Measurements from ENCODE around the gene SNAI3. TPM values are rescaled to one million over a fixed set of nuclear protein-coding genes. Genes with fewer than 3 reads are reported as not detected.

The SNAI3 gene
- total and polyA plus RNA-seq, 4 donors: 1.1 to 3.8 (median 2.9) TPM

GRCh38 chr16:88632587-88632930, 53.7 kb downstream of the SNAI3 start:
- H3K27ac ChIP-seq (ENCODE audit: low read depth in 1 of 2, low read length in 1 of 2): no peak overlapping the region

GRCh38 chr16:88631920-88632586, 54.3 kb downstream of the SNAI3 start:
- TF ChIP-seq CTCF (IDR thresholded peaks at IDR 0.05; ENCODE audit: control extremely low read depth, extremely low read depth): no peak
- H3K27me3 ChIP-seq (ENCODE audit: control insufficient read depth in 3 of 3, insufficient read depth in 3 of 3, low read length in 2 of 3): peaks cover 0 to 11% (median 3%) of the 10 kb centered on the region in 3 donors
- H3K9me3 ChIP-seq (ENCODE audit: control insufficient read depth in 4 of 4, insufficient read depth in 3 of 4, low read length in 3 of 4): no peaks in the 10 kb centered on the region
- no peak overlapping the region for H3K4me3 ChIP-seq
- ATAC-seq (ENCODE audit: insufficient read depth, low FRiP score): no peak
- H3K4me1 ChIP-seq (ENCODE audit: control insufficient read depth in 5 of 5, insufficient read depth in 5 of 5, low read length in 5 of 5): peaks cover 0 to 7% (median 0%) of the 10 kb centered on the region in 5 donors
- H3K36me3 ChIP-seq (ENCODE audit: control insufficient read depth in 4 of 4, insufficient read depth in 4 of 4, low read length in 4 of 4): peaks cover 0 to 41% (median 8%) of the 10 kb centered on the region in 4 donors
- no peak for DNase-seq
- 91 to 95% methylated on average over 30 of the region's 30 CpGs for WGBS, 2 donors
- no peak overlapping the region for H3K9ac ChIP-seq (ENCODE audit: insufficient read depth in 1 of 2, low read length in 2 of 2)
- no peak overlapping the region for H3K27ac ChIP-seq (ENCODE audit: low read depth in 1 of 2, low read length in 1 of 2)

More at GRCh38 chr16:88632587-88632930, 53.7 kb downstream of the SNAI3 start:
- Histone ChIP-seq H3K4me3 (no peak overlapping the region), H3K9ac (ENCODE audit: insufficient read depth in 1 of 2, low read length in 2 of 2) (no peak overlapping the region), H3K27me3 (ENCODE audit: control insufficient read depth in 3 of 3, insufficient read depth in 3 of 3, low read length in 2 of 3) (peaks cover 0 to 16% (median 5%) of the 10 kb centered on the region in 3 donors), H3K9me3 (ENCODE audit: control insufficient read depth in 4 of 4, insufficient read depth in 3 of 4, low read length in 3 of 4) (no peaks in the 10 kb centered on the region), H3K36me3 (ENCODE audit: control insufficient read depth in 4 of 4, insufficient read depth in 4 of 4, low read length in 4 of 4) (peaks cover 0 to 39% (median 8%) of the 10 kb centered on the region in 4 donors), H3K4me1 (ENCODE audit: control insufficient read depth in 5 of 5, insufficient read depth in 5 of 5, low read length in 5 of 5) (peaks cover 0 to 7% (median 0%) of the 10 kb centered on the region in 5 donors)
- DNase-seq (no peak), ATAC-seq (ENCODE audit: insufficient read depth, low FRiP score) (no peak)
- WGBS, 2 donors: 94 to 96% methylated on average over 11 of the region's 11 CpGs
- no peak for TF ChIP-seq CTCF (IDR thresholded peaks at IDR 0.05; ENCODE audit: control extremely low read depth, extremely low read depth)

GRCh38 chr16:88631384-88631783, 54.9 kb downstream of the SNAI3 start:
- ATAC-seq (ENCODE audit: insufficient read depth, low FRiP score) (no peak), DNase-seq (no peak)
- Histone ChIP-seq H3K27me3 (ENCODE audit: control insufficient read depth in 3 of 3, insufficient read depth in 3 of 3, low read length in 2 of 3) (peaks cover 0 to 9% (median 3%) of the 10 kb centered on the region in 3 donors), H3K4me1 (ENCODE audit: control insufficient read depth in 5 of 5, insufficient read depth in 5 of 5, low read length in 5 of 5) (peaks cover 0 to 7% (median 0%) of the 10 kb centered on the region in 5 donors), H3K36me3 (ENCODE audit: control insufficient read depth in 4 of 4, insufficient read depth in 4 of 4, low read length in 4 of 4) (peaks cover 0 to 43% (median 10%) of the 10 kb centered on the region in 4 donors), H3K27ac (ENCODE audit: low read depth in 1 of 2, low read length in 1 of 2) (no peak overlapping the region), H3K9me3 (ENCODE audit: control insufficient read depth in 4 of 4, insufficient read depth in 3 of 4, low read length in 3 of 4) (no peaks in the 10 kb centered on the region), H3K4me3 (no peak overlapping the region), H3K9ac (ENCODE audit: insufficient read depth in 1 of 2, low read length in 2 of 2) (no peak overlapping the region)
- whole genome bisulfite sequencing, 2 donors: 80% methylated on average over 16 of the region's 16 CpGs
- no peak for TF ChIP-seq CTCF (IDR thresholded peaks at IDR 0.05; ENCODE audit: control extremely low read depth, extremely low read depth)

Measured in lung (tissue), 12 donors.